Thymus (tissue), 11 donors: ENCODE measurements around the gene SHISA7. TPM values are rescaled to one million over a fixed set of nuclear protein-coding genes. Genes with fewer than 3 reads are reported as not detected.
A peak's percentile ranks its signal among the peaks of the same experiment; 100 is the strongest.
"Not testable (repeated sequence)": the region's sequence is repeated elsewhere in the genome, so short reads cannot be mapped to it uniquely, and the experiment has no call there.

Experiments
- DNase-seq, 9 donors: peaks; one replicate each; pipeline ENCODE4 v3.0.0-alpha.2; 2013; ENCODE audit warnings: low spot score in 9 of 9, low read depth in 6 of 9, missing footprints in 1 of 9
- H3K27ac ChIP-seq, 2 donors: one replicate each; pipeline ENCODE4 v1.5.1; 2013; ENCODE audit warnings: control low read depth in 1 of 2, low read depth in 1 of 2, low read length in 1 of 2, mild to moderate bottlenecking in 1 of 2, moderate library complexity in 1 of 2
- H3K27me3 ChIP-seq, 2 donors: one replicate each; pipeline ENCODE4 v1.5.1; 2013; ENCODE audit warnings: low read length in 1 of 2; ENCODE audit not compliant: control insufficient read depth in 2 of 2, insufficient read depth in 1 of 2
- H3K36me3 ChIP-seq, 2 donors: one replicate each; pipeline ENCODE4 v1.5.1; 2013; ENCODE audit warnings: low read length in 1 of 2, mild to moderate bottlenecking in 1 of 2, moderate library complexity in 1 of 2; ENCODE audit not compliant: control insufficient read depth in 2 of 2, insufficient read depth in 2 of 2
- H3K4me1 ChIP-seq, 2 donors: one replicate each; pipeline ENCODE4 v1.5.1; 2013; ENCODE audit warnings: low read length in 2 of 2; ENCODE audit not compliant: control insufficient read depth in 2 of 2, insufficient read depth in 2 of 2
- H3K4me3 ChIP-seq, 2 donors: one replicate each; pipeline ENCODE4 v1.5.1; 2013; ENCODE audit warnings: low read length in 2 of 2, control low read depth in 1 of 2, mild to moderate bottlenecking in 1 of 2
- H3K9me3 ChIP-seq, 2 donors: one replicate each; pipeline ENCODE4 v1.5.1; 2013; ENCODE audit warnings: low read length in 1 of 2, mild to moderate bottlenecking in 1 of 2; ENCODE audit not compliant: control insufficient read depth in 2 of 2, insufficient read depth in 1 of 2
- WGBS: extraction: QIAGEN DNeasy Blood & Tissue Kit; methylation state at CpG from one replicate; pipeline ENCODE4 v1.1.7; 2013; 5-methylcytosine and 5-hydroxymethylcytosine counted together
- polyA plus RNA-seq: library from polyadenylated mRNA; stranded (reverse); fragments of 200-250 nt; gene quantifications from one replicate; pipeline ENCODE4 v1.2.3, GENCODE V29; 2013
- total RNA-seq: library from RNA; stranded (reverse); fragments of 120-200 nt; gene quantifications from one replicate; pipeline ENCODE4 v1.2.4, GENCODE V29; 2013
- donor health status: healthy.

The SHISA7 gene
- total and polyA plus RNA-seq, 2 donors, result 0.05 to 0.11 TPM

DNA sequence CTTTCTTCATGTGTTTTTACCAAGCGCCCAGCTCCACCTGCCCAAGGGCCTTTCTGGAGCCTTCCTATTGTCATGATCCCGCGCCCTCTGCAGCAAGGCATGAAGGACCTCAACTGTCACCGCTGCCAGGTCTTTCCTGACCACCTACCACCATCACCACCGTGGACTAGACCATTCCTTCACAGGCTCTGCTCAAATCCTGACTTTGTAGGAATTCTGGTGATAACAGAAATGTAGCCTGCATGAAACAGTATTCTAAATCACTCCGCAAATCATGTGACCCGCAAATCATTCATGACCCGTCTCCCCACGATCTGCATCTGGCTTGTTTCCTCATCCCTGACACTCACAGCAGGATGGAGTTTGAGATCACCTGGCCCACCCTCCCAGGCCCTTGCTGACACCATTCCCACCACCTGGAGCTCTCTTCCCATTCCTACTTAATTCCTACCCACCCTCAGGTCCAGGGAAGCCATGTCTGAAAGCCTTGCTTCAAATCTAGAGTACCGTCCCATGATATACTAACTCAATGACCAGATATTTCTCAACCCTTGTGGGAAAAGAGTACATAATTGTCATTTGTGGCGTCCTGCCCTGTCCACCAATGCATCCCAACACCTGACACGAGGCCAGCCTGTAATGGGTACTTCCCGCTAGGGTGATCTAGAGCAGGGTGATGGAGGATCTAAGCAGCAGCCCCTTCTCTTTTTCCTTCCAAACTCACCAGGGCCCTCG lies 36.8 kb downstream of the SHISA7 start:
- peaks cover 17 to 26% of the 10 kb centered on the region in 2 donors for H3K4me1 ChIP-seq
- H3K4me3 ChIP-seq, result peak overlapping the region; percentile 69 to 85
- no peak for DNase-seq
- H3K9me3 ChIP-seq, result peaks cover 1 to 18% of the 10 kb centered on the region in 2 donors
- WGBS, result 91% methylated on average over 14 of the region's 14 CpGs
- H3K27ac ChIP-seq, result no peak overlapping the region
- H3K27me3 ChIP-seq, result no peaks in the 10 kb centered on the region
- H3K36me3 ChIP-seq, result peaks cover 38 to 46% of the 10 kb centered on the region in 2 donors

DNA sequence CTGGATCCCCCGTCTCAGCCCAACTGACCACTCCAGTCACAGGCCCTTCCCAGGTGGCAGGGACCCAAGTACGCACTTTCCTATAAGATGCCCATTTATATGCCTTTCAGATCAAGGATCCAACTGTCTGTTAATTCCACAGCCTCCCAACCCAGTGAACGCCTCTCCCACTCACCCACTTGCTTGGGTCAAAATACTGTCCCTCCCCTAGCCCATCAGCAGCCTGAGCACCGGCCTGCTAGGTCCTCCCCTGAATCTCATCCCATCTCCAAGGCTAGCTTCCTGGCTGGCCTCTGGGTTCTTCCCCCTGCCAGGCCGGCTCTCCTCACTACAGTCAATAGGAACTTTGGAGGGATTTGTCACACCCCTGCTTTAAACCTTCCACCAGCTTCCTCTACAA lies 37.5 kb downstream of the SHISA7 start:
- Histone ChIP-seq H3K9me3 (peaks cover 1 to 18% of the 10 kb centered on the region in 2 donors), H3K27ac (no peak overlapping the region), H3K27me3 (no peaks in the 10 kb centered on the region), H3K4me1 (peaks cover 17 to 26% of the 10 kb centered on the region in 2 donors), H3K36me3 (peaks cover 44 to 51% of the 10 kb centered on the region in 2 donors), H3K4me3 (peak overlapping the region; percentile 69 to 85)
- 95% methylated on average over 5 of the region's 5 CpGs for WGBS
- no peak for DNase-seq

DNA sequence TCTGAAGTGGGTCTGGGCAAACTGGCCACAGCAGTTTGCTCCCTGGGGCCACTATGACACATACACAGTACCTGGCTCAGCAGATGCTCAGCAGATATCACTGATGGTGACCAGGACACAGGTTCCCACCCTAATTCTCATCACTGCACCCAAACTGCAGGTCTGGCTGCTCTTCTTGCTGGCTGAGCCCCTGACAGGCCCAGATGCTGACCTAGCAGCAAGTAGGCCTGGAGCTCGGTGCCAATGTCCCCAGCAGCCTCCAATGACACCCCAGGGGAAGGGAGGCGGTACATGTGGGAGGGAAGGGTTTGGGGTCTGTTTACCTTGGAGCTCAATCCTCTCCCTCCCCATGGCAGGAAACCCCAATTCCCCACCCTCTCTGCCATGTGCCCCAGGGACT lies 40.6 kb downstream of the SHISA7 start:
- no peak for DNase-seq
- H3K27me3 ChIP-seq, result no peaks in the 10 kb centered on the region
- peaks cover 53 to 57% of the 10 kb centered on the region in 2 donors for H3K36me3 ChIP-seq
- H3K4me1 ChIP-seq, result peaks cover 17 to 18% of the 10 kb centered on the region in 2 donors
- no peaks in the 10 kb centered on the region for H3K9me3 ChIP-seq
- 97% methylated on average over 2 of the region's 2 CpGs for WGBS
- H3K27ac ChIP-seq, result no peak overlapping the region
- no peak overlapping the region for H3K4me3 ChIP-seq

DNA sequence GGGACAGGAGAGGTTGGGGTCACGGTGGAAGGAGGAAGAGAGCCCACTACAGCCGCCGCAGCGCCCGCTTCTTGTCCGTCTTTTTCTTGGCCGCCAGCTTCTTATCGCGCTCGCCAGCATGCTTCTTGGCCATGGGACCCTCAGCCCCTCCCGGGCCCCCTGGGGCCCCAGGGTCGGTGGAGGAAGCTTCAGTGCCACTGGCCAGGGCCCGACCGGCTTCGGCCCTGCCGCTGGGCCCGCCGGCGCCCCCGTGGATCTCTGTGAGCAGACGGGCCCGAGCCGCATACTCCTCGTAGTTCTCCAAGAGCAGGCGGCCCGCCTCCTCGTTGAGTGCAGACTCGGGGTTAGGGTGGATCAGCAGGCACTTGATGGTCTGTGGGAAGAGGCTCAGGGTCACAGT lies 41.7 kb downstream of the SHISA7 start:
- H3K9me3 ChIP-seq, H3K4me3 ChIP-seq, H3K27ac ChIP-seq, H3K27me3 ChIP-seq, DNase-seq: not testable (repeated sequence)
- H3K4me1 ChIP-seq, result peaks cover 11 to 12% of the 10 kb centered on the region in 2 donors
- 97% methylated on average over 21 of the region's 28 CpGs for WGBS
- H3K36me3 ChIP-seq, result peaks cover 52 to 53% of the 10 kb centered on the region in 2 donors

DNA sequence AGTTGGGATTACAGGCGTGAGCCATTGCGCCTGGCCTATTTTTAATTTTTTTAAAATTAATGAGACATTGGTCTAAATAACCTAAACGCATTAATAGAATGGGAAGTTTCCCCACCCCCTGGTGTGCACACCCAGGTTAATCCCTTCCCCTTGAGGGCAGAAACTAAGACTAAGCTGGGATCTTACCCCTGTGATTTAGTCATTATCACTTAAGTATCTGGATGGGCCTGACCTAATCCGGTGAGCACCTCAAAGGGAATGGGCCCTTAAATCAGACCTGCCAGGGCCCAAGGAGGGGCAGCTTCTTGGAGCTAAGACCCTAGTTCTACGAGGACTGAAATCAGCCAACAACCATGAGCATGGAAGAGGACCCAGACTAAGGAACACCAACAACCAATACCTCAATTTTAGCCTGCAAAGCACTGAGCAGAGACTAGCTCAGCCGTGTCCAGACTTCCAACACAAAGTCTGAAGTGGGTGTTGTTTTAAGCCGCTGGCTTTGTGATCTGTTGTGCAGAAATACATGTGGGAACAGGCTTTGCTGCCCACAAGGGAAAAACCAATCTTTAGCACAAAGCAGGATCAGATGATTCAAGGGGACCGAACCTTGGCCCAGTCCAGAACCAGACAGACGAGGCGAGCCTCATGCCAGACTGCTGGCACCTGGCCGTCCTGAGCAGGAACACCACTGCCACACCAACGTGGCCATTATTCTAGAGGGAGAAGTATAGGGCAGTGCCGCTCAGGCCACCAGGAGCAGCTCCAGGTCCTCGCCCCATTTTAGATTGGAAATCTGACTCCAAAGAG lies 42.6 kb downstream of the SHISA7 start:
- H3K27me3 ChIP-seq, result no peaks in the 10 kb centered on the region
- H3K4me3 ChIP-seq, result no peak overlapping the region
- H3K4me1 ChIP-seq, result peaks cover 2 to 3% of the 10 kb centered on the region in 2 donors
- peaks cover 43 to 49% of the 10 kb centered on the region in 2 donors for H3K36me3 ChIP-seq
- WGBS, result 95% methylated on average over 14 of the region's 14 CpGs
- H3K27ac ChIP-seq, result no peak overlapping the region
- no peak for DNase-seq
- no peaks in the 10 kb centered on the region for H3K9me3 ChIP-seq

DNA sequence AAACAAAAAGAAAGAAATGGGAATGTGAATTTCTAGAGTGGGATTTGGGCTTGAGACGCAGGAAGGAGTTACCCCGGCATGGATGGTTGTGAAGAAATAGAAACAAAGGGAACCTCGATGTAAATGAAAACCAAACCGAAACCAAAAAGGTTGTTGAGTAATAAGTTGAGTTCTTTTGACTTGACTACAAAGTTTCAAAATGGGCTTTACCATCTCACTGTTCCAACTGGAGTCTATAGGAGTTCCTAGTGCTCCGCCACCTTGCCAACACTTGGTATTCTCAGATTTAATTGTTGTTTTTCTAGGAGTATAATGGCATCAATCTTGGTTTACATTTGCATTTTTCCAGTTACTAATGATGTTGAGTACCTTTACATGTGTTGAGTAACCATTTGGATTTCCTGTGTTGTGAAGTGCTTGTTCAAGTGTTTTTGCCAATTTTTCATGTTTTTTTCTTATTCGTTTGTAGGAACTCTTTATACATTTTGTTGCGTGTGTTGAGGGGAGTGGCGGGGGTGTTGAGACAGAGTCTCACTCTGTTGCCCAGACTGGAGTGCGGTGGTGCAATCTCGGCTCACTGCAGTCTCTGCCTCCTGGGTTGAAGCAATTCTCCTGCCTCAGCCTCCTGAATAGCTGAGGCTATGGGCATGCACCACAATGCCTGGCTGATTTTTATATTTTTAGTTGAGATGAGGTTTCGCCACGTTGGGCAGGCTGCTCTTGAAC lies 44.7 kb downstream of the SHISA7 start:
- WGBS, result 96% methylated on average over 12 of the region's 12 CpGs
- peaks cover 29 to 36% of the 10 kb centered on the region in 2 donors for H3K36me3 ChIP-seq
- no peaks in the 10 kb centered on the region for H3K27me3 ChIP-seq
- no peak for DNase-seq
- no peaks in the 10 kb centered on the region for H3K4me1 ChIP-seq
- no peaks in the 10 kb centered on the region for H3K9me3 ChIP-seq
- H3K27ac ChIP-seq, result no peak overlapping the region
- no peak overlapping the region for H3K4me3 ChIP-seq

DNA sequence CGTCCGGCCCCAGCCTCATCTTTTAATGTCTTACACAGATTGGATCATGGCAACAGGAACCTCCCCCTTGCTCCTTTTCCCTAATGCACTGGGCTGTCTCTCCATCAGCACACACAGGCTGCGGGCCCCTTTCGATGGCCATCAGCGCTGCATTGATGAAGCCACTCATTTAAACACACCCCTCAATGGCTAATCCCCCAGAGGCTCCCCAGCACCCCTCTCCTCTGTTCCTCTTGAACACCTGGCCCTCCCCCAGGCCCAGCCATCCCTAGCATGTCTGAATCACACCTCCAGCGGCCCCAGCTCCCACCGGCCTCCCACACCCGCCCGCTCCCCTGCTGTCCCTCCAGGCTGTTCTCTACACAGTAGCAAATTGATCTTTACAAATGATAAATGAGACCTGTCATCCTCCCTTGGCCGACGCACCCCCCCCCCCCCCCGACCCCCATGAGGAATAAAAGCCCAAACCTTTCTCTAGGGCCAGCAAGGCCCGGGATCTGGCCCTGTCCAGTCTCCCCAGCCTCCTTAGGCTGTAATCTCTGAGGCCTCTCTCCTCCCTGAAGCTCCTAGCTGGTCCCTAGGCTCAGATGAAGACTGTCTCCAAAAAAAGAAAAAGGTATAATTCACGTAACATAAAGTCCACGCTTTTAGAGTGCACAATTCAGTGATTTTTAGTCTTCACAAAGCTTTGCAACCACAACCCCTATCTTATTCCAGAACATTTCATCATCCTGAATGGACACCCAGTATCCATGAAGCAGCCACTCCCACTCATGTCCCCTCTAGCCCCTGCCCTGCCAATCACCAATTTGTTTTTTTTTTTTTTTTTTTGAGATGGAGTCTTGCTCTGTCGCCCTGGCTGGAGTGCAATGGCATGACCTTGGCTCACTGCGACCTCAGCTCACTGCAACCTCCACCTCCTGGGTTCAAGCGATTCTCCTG lies 50.0 kb downstream of the SHISA7 start:
- H3K4me3 ChIP-seq, result no peak overlapping the region
- H3K27me3 ChIP-seq, result no peaks in the 10 kb centered on the region
- H3K27ac ChIP-seq, result no peak overlapping the region
- H3K36me3 ChIP-seq, result peaks cover 34 to 39% of the 10 kb centered on the region in 2 donors
- peaks cover 3 to 15% of the 10 kb centered on the region in 2 donors for H3K4me1 ChIP-seq
- DNase-seq, result no peak
- H3K9me3 ChIP-seq, result no peaks in the 10 kb centered on the region
- WGBS, result 92% methylated on average over 18 of the region's 18 CpGs
